H1 (cell line): ENCODE results near the gene GTSE1. TPM values are rescaled to one million over a fixed set of nuclear protein-coding genes. Genes with fewer than 3 reads are reported as not detected.

Experiments
- CTCF ChIA-PET: fragments of 300-600 bp; sonication (Branson Sonifier 250); formaldehyde crosslinking; loops from one replicate; lab custom pipeline; 2021; ENCODE audit not compliant: partially characterized antibody; lab: Charles Lee
- POLR2A ChIA-PET: fragments of 300-600 bp; sonication (Branson Sonifier 250); formaldehyde crosslinking; loops from one replicate; lab custom pipeline; 2021; ENCODE audit warnings: inconsistent platforms; ENCODE audit not compliant: partially characterized antibody; lab: Charles Lee
- DNase-seq, 2 experiments: peaks; one replicate each; pipeline versions ENCODE4 v3.0.0 to v3.0.0-alpha.2; 2010 to 2022; ENCODE audit warnings: low spot score in 2 of 2, low read depth in 1 of 2, mixed read lengths in 1 of 2
- FAIRE-seq: peaks from 2 replicates; lab custom pipeline; 2011; peaks lifted over from hg19 to GRCh38; lab: Jason Lieb, UNC
- H2AFZ ChIP-seq: 2 replicates; pipeline ENCODE4 v1.8.1; 2012; ENCODE audit warnings: low read length, inconsistent platforms
- H2AK5ac ChIP-seq: 2 replicates; pipeline ENCODE4 v1.6.1; 2013; ENCODE audit warnings: low read depth, low read length
- H2BK120ac ChIP-seq: replicated peaks from 2 replicates; pipeline ENCODE3; 2013; ENCODE audit warnings: low read depth, low read length, inconsistent platforms
- H2BK12ac ChIP-seq: 2 replicates; pipeline ENCODE4 v1.6.1; 2013; ENCODE audit warnings: low read depth, low read length
- H2BK15ac ChIP-seq: 2 replicates; pipeline ENCODE4 v1.6.1; 2013; ENCODE audit warnings: low read length
- H2BK20ac ChIP-seq: 2 replicates; pipeline ENCODE4 v1.6.1; 2013; ENCODE audit warnings: low read length
- H2BK5ac ChIP-seq: 2 replicates; pipeline ENCODE4 v1.6.1; 2013; ENCODE audit warnings: low read depth, low read length
- H3K14ac ChIP-seq: 2 replicates; pipeline ENCODE4 v1.6.1; 2013; ENCODE audit warnings: inconsistent platforms; ENCODE audit not compliant: insufficient read length
- H3K18ac ChIP-seq: 2 replicates; pipeline ENCODE4 v1.6.1; 2013; ENCODE audit warnings: low read length; ENCODE audit errors: extremely low read depth
- H3K23ac ChIP-seq: 2 replicates; pipeline ENCODE4 v1.6.1; 2013; ENCODE audit warnings: inconsistent platforms; ENCODE audit not compliant: insufficient read length
- H3K23me2 ChIP-seq: 2 replicates; pipeline ENCODE4 v1.6.1; 2013; ENCODE audit warnings: low read depth, low read length
- H3K27ac ChIP-seq: 2 replicates; pipeline ENCODE4 v1.6.1; 2011; ENCODE audit warnings: low read depth, low read length, inconsistent platforms
- H3K27me3 ChIP-seq, 4 experiments: replicated peaks in 1 of 4; 1 replicate in 1 of 4; 2 replicates in 3 of 4; pipeline versions ENCODE4 v1.6.1 to v1.8.1; 2011 to 2013; ENCODE audit warnings: low read length in 3 of 4, mild to moderate bottlenecking in 3 of 4, inconsistent platforms in 2 of 4, mixed read lengths in 2 of 4, moderate library complexity in 1 of 4; ENCODE audit not compliant: control insufficient read depth in 3 of 4, insufficient read depth in 3 of 4; ENCODE audit errors: extremely low read depth in 1 of 4
- H3K36me3 ChIP-seq, 4 experiments: 2 replicates each; pipeline versions ENCODE4 v1.6.1 to v1.8.1; 2011 to 2013; ENCODE audit warnings: mild to moderate bottlenecking in 4 of 4, low read length in 3 of 4, moderate library complexity in 2 of 4, control low read depth in 1 of 4, inconsistent platforms in 1 of 4; ENCODE audit not compliant: insufficient read depth in 4 of 4, control insufficient read depth in 2 of 4
- H3K4ac ChIP-seq: replicated peaks from 2 replicates; pipeline ENCODE3; 2013; ENCODE audit warnings: low read length, low read depth, mixed read lengths, inconsistent platforms; ENCODE audit not compliant: insufficient read length
- H3K4me1 ChIP-seq, 4 experiments: replicated peaks in 1 of 4; 1 replicate in 1 of 4; 2 replicates in 3 of 4; pipeline versions ENCODE4 v1.6.1 to v1.8.1; 2011 to 2013; ENCODE audit warnings: low read length in 3 of 4, inconsistent platforms in 2 of 4, mixed read lengths in 1 of 4; ENCODE audit not compliant: insufficient read depth in 4 of 4, control insufficient read depth in 3 of 4
- H3K4me2 ChIP-seq, 2 experiments: 2 replicates each; pipeline versions ENCODE4 v1.6.1 to v1.8.1; 2011 to 2013; ENCODE audit warnings: low read depth in 2 of 2, low read length in 2 of 2, control low read depth in 1 of 2, inconsistent platforms in 1 of 2, mild to moderate bottlenecking in 1 of 2; ENCODE audit not compliant: insufficient read depth in 1 of 2
- H3K4me3 ChIP-seq, 4 experiments: fragments of 200-600, 300-600 bp in 1 of 4; sonication (generic), shearing (Covaris generic), sonication (Bioruptor Twin) in 1 of 4; 2 replicates each; pipeline versions ENCODE4 v1.5.1 to v1.8.1; 2011 to 2016; ENCODE audit warnings: low read length in 4 of 4, low read depth in 3 of 4, control low read depth in 2 of 4, inconsistent platforms in 2 of 4, mild to moderate bottlenecking in 2 of 4, mixed read lengths in 1 of 4, moderate library complexity in 1 of 4; ENCODE audit not compliant: insufficient read depth in 2 of 4; ENCODE audit errors: extremely low read depth in 1 of 4
- H3K56ac ChIP-seq: replicated peaks from 2 replicates; pipeline ENCODE3; 2013; ENCODE audit warnings: low read depth, mild to moderate bottlenecking, mixed read lengths, low read length, inconsistent platforms; ENCODE audit not compliant: insufficient read length
- H3K79me1 ChIP-seq: 2 replicates; pipeline ENCODE4 v1.6.1; 2013; ENCODE audit warnings: low read depth, low read length, control low read depth
- H3K79me2 ChIP-seq, 2 experiments: 2 replicates each; pipeline versions ENCODE4 v1.6.1 to v1.8.1; 2012 to 2013; ENCODE audit warnings: low read length in 2 of 2, mild to moderate bottlenecking in 2 of 2, inconsistent platforms in 1 of 2; ENCODE audit not compliant: insufficient read depth in 2 of 2, control insufficient read depth in 1 of 2
- H3K9ac ChIP-seq, 4 experiments: replicated peaks in 1 of 4; 1 replicate in 1 of 4; 2 replicates in 3 of 4; pipeline versions ENCODE4 v1.6.1 to v1.8.1; 2011 to 2013; ENCODE audit warnings: low read depth in 3 of 4, low read length in 3 of 4, control low read depth in 2 of 4, mild to moderate bottlenecking in 2 of 4, moderate library complexity in 2 of 4, inconsistent platforms in 1 of 4; ENCODE audit errors: extremely low read depth in 1 of 4
- H3K9me3 ChIP-seq, 2 experiments: 2 replicates each; pipeline versions ENCODE4 v1.6.1 to v1.8.1; 2012 to 2013; ENCODE audit warnings: mild to moderate bottlenecking in 2 of 2, moderate library complexity in 2 of 2, control low read depth in 1 of 2, inconsistent platforms in 1 of 2, low read depth in 1 of 2, low read length in 1 of 2, mixed read lengths in 1 of 2; ENCODE audit not compliant: insufficient read depth in 2 of 2
- H4K20me1 ChIP-seq, 2 experiments: replicated peaks in 1 of 2; 2 replicates each; pipeline versions ENCODE3 to v1.8.1; 2011 to 2013; ENCODE audit warnings: inconsistent platforms in 2 of 2, low read length in 2 of 2, mild to moderate bottlenecking in 1 of 2; ENCODE audit not compliant: insufficient read depth in 2 of 2, control insufficient read depth in 1 of 2
- H4K5ac ChIP-seq: 2 replicates; pipeline ENCODE4 v1.6.1; 2013; ENCODE audit warnings: low read length, low read depth, mixed read lengths, inconsistent platforms; ENCODE audit not compliant: insufficient read length
- H4K8ac ChIP-seq: 2 replicates; pipeline ENCODE4 v1.8.0; 2013; ENCODE audit warnings: mild to moderate bottlenecking, moderate library complexity, low read length, inconsistent platforms; ENCODE audit not compliant: insufficient read depth; ENCODE audit errors: extremely low read depth
- H4K91ac ChIP-seq: replicated peaks from 2 replicates; pipeline ENCODE3; 2013; ENCODE audit warnings: low read length, mixed read lengths, inconsistent platforms; ENCODE audit not compliant: insufficient read length
- ASH2L ChIP-seq: fragments of 200-600, 300-600 bp; sonication (generic); IDR thresholded peaks from one replicate; pipeline ENCODE4 v1.7.1; 2017; ENCODE audit warnings: low read length
- ATF2 ChIP-seq: IDR thresholded peaks from 2 replicates; pipeline ENCODE4 v1.6.1; 2012; ENCODE audit warnings: low read length, inconsistent platforms
- BCL11A ChIP-seq, 2 experiments: IDR thresholded peaks; one replicate each; pipeline ENCODE4 v1.6.1; 2011; ENCODE audit warnings: low read depth in 2 of 2, low read length in 2 of 2, mild to moderate bottlenecking in 2 of 2
- CHD1 ChIP-seq: IDR thresholded peaks from 2 replicates; pipeline ENCODE4 v1.6.1; 2012; ENCODE audit warnings: low read depth, low read length, improper control_type of control experiment
- HDAC6 ChIP-seq: IDR thresholded peaks from one replicate; pipeline ENCODE4 v1.7.1; 2012; ENCODE audit warnings: low read depth, mild to moderate bottlenecking, inconsistent platforms, low read length, moderate library complexity
- KDM5A ChIP-seq: fragments of 200-600 bp; IDR thresholded peaks from 2 replicates; pipeline ENCODE4 v1.7.1; 2012; ENCODE audit warnings: mild to moderate bottlenecking, low read length, inconsistent platforms, mixed read lengths
- MAFK ChIP-seq: IDR thresholded peaks from 2 replicates; pipeline ENCODE4 v1.6.1; 2012; ENCODE audit warnings: low read depth, mild to moderate bottlenecking, improper control_type of control experiment, low read length
- SIN3A ChIP-seq, 2 experiments: IDR thresholded peaks in 1 of 2; conservative IDR thresholded peaks in 1 of 2; 2 replicates each; pipeline ENCODE4 v1.6.1; 2011 to 2012; ENCODE audit warnings: low read length in 2 of 2, improper control_type of control experiment in 1 of 2, low read depth in 1 of 2, mild to moderate bottlenecking in 1 of 2
- SP1 ChIP-seq: IDR thresholded peaks from 2 replicates; pipeline ENCODE4 v1.6.1; 2011; ENCODE audit warnings: low read depth, low read length
- TAF7 ChIP-seq: optimal IDR thresholded peaks from 2 replicates; pipeline ENCODE3; 2011; ENCODE audit warnings: low read depth, mild to moderate bottlenecking, inconsistent platforms, low read length, moderate library complexity, borderline replicate concordance
- WGBS, 2 experiments: shearing (Covaris generic) in 1 of 2; methylation state at CpG; one replicate each; pipeline versions ENCODE4 v1.1.6 to v1.1.7; 2013 to 2015; ENCODE audit warnings: low lambda C conversion rate in 2 of 2, mixed read lengths in 2 of 2, inconsistent platforms in 1 of 2, low coverage in 1 of 2, missing lambda C conversion rate in 1 of 2; ENCODE audit not compliant: insufficient replicate concordance in 2 of 2, insufficient coverage in 1 of 2, insufficient read length in 1 of 2; ENCODE audit errors: extremely low coverage in 1 of 2, missing lambda C conversion rate in 1 of 2; 5-methylcytosine and 5-hydroxymethylcytosine counted together
- polyA plus RNA-seq, 7 experiments: library from polyadenylated mRNA; depleted of rRNA in 3 of 7; stranded (reverse) in 5 of 7; unstranded in 2 of 7; fragments of >200 nt in 5 of 7; fragments of 200-250 nt in 2 of 7; gene quantifications; 1 replicate in 5 of 7; 2 replicates in 1 of 7; 4 replicates in 1 of 7; pipeline versions ENCODE4 v1.2.1 to v1.2.3, GENCODE V29; 2011 to 2013; ENCODE audit warnings: missing spikeins in 2 of 7, mixed read lengths in 2 of 7
- total RNA-seq: library from RNA; stranded (reverse); fragmentation: NEBNext Ultra II Directional; extraction: Animal tissue kit (Norgen Biotek cat#: 25700); gene quantifications from 2 replicates; pipeline ENCODE4 v1.2.1, GENCODE V29; 2021
- TF ChIP-seq, protein P1 (sequence below): IDR thresholded peaks from 2 replicates; pipeline ENCODE4 v1.6.1; 2011; ENCODE audit warnings: low read depth, mild to moderate bottlenecking, low read length; ENCODE audit not compliant: insufficient read depth

GTSE1 gene
- total and polyA plus RNA-seq, 2 of the 8 experiments (the other 6 are each of a cell fraction or from before 2014, with no cell fraction given), result 17.5 to 38.6 TPM

GRCh38 chr22:46256358-46256958 is 40.2 kb upstream of the GTSE1 start:
- FAIRE-seq, result no peak
- TF ChIP-seq ATF2 (no peak), MAFK (no peak), TAF7 (no peak), SIN3A (conservative IDR thresholded peaks at IDR 0.05 in 1 of 2, IDR thresholded peaks at IDR 0.05 in 1 of 2; ENCODE audit: low read depth in 1 of 2, low read length in 2 of 2) (no peak), CHD1 (no peak), BCL11A (IDR thresholded peaks at IDR 0.05; ENCODE audit: low read depth in 2 of 2, low read length in 2 of 2) (no peak), SP1 (no peak), KDM5A (no peak), ASH2L (no peak), HDAC6 (no peak)
- TF ChIP-seq, protein P1, sequence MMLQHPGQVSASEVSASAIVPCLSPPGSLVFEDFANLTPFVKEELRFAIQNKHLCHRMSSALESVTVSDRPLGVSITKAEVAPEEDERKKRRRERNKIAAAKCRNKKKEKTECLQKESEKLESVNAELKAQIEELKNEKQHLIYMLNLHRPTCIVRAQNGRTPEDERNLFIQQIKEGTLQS, result no peak

More at GRCh38 chr22:46256358-46256958, 40.2 kb upstream of the GTSE1 start:
- Histone ChIP-seq H3K4me2 (no peak overlapping the region), H3K23me2 (no peaks in the 10 kb centered on the region), H3K79me2 (no peaks in the 10 kb centered on the region), H3K23ac (no peak overlapping the region), H3K18ac (no peak overlapping the region), H4K91ac (no peak overlapping the region), H2BK5ac (no peak overlapping the region), H3K56ac (no peak overlapping the region), H3K4me3 (no peak overlapping the region), H3K9ac (no peak overlapping the region), H3K14ac (no peak overlapping the region), H2BK15ac (no peak overlapping the region), H3K9me3 (no peaks in the 10 kb centered on the region; a peak in 1 of 4 replicates), H2BK12ac (no peak overlapping the region), H3K4me1 (no peaks in the 10 kb centered on the region), H2AFZ (no peak overlapping the region), H3K27ac (no peak overlapping the region), H3K4ac (no peak overlapping the region), H3K27me3 (peaks cover 4 to 29% (median 12%) of the 10 kb centered on the region in 4 experiments; a peak in 5 of 7 replicates), H3K79me1 (no peaks in the 10 kb centered on the region), H4K5ac (no peak overlapping the region), H4K8ac (no peak overlapping the region), H2BK20ac (no peak overlapping the region), H2AK5ac (no peak overlapping the region), H2BK120ac (no peak overlapping the region), H3K36me3 (no peaks in the 10 kb centered on the region), H4K20me1 (no peaks in the 10 kb centered on the region)
- POLR2A ChIA-PET, result interaction anchor here (1.2 kb wide), 1 partner anchor 12 kb away, joined by 3 read pairs; no protein-coding TSS in a partner anchor
- CTCF ChIA-PET, result interaction anchor here (0.6 kb wide), 1 partner anchor 362 kb away, joined by 6 read pairs; no protein-coding TSS in a partner anchor
- 86% methylated on average over 8 of the region's 8 CpGs; no CpG with 5 or more reads in 1 of the 2 experiments for WGBS, 2 experiments
- no peak for DNase-seq
